Thoracic aorta (tissue), 2 donors: Measurements from ENCODE around the gene KCNJ11. TPM values are rescaled to one million over a fixed set of nuclear protein-coding genes. Genes with fewer than 3 reads are reported as not detected.

ENCODE experiments used
- ATAC-seq: fragments of 150-250 bp; one replicate; pipeline ENCODE4 v1.8.0; 2017; ENCODE audit warnings: low read depth; ENCODE audit not compliant: insufficient number of reproducible peaks, low FRiP score
- DNase-seq: peaks from one replicate; pipeline ENCODE4 v3.0.0-alpha.2; 2020; ENCODE audit warnings: low spot score
- H3K27ac ChIP-seq, 2 donors: fragments of 200-600 bp; sonication (generic); 1 replicate in 1 of 2; 2 replicates in 1 of 2; pipeline ENCODE4 v1.5.1; 2016; ENCODE audit warnings: mild to moderate bottlenecking in 2 of 2, moderate library complexity in 2 of 2
- H3K27me3 ChIP-seq: fragments of 200-600 bp; sonication (generic); replicated peaks from 2 replicates; pipeline ENCODE4 v1.6.0; 2016; ENCODE audit warnings: mild to moderate bottlenecking; ENCODE audit not compliant: insufficient read depth
- H3K36me3 ChIP-seq: fragments of 200-600 bp; sonication (generic); one replicate; pipeline ENCODE4 v1.5.1; 2016
- H3K4me1 ChIP-seq, 2 donors: fragments of 200-600 bp; sonication (generic); 1 replicate in 1 of 2; 2 replicates in 1 of 2; pipeline versions ENCODE4 v1.5.1 to v1.6.0; 2016; ENCODE audit warnings: low read depth in 2 of 2, mild to moderate bottlenecking in 1 of 2; ENCODE audit not compliant: control insufficient read depth in 1 of 2
- H3K4me3 ChIP-seq: fragments of 200-600 bp; sonication (generic); 2 replicates; pipeline ENCODE4 v1.5.1; 2016; ENCODE audit warnings: mild to moderate bottlenecking
- H3K9me3 ChIP-seq: fragments of 200-600 bp; sonication (generic); 2 replicates; pipeline ENCODE4 v1.5.1; 2016
- total RNA-seq, 2 donors: library from RNA; depleted of rRNA; stranded (reverse); fragments of >200 nt; gene quantifications; one replicate each; pipeline versions ENCODE4 v1.1.0 to v1.2.3, GENCODE V29; 2016
- TF ChIP-seq, protein P1 (sequence below): fragments of 200-600 bp; sonication (generic); IDR thresholded peaks from one replicate; pipeline ENCODE4 v1.5.1; 2019; ENCODE audit warnings: antibody characterized with exemption

Gene KCNJ11
- total RNA-seq, 2 donors from 2014 or later = 2.5 to 2.7 TPM

DNA sequence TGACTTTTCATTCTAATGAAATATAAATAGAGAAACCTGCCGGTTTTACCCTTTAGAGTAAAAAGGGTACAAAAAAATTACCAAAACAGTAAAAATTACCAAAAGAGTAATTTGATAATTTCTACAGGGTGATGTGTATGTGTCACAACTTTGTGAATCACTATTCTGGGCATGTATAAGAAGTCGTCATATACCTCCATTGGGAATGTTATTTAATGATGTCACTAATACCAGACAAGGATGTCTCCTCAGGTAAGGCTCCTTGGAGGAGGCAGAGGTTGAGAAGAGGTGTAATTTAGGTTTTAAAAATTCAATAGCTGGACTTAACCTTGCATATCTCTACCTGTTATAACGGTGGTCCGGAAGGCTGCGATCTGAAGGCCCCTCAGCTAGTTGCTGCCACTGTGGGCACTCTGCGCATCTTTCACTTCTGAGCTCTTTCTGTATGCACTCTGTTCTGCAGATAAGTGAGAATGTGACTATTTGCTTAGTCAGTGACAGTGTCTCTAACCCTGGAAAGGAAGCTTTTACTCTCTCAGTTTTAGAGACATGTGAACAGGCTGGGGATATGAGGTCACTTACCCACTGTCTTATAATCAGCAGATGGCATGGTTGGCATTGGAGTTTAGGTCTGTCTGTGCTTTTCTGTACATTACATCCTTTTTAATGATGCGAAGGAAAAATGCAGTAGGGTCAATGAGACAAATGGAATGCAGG lies 37.8 kb downstream of the KCNJ11 start:
- Histone ChIP-seq H3K9me3 (no peaks in the 10 kb centered on the region), H3K36me3 (no peaks in the 10 kb centered on the region), H3K4me3 (peak overlapping the region; percentile 83), H3K27ac (no peak overlapping the region), H3K27me3 (no peaks in the 10 kb centered on the region), H3K4me1 (no peaks in the 10 kb centered on the region)
- ATAC-seq (no peak), DNase-seq (no peak)
- TF ChIP-seq, protein P1, sequence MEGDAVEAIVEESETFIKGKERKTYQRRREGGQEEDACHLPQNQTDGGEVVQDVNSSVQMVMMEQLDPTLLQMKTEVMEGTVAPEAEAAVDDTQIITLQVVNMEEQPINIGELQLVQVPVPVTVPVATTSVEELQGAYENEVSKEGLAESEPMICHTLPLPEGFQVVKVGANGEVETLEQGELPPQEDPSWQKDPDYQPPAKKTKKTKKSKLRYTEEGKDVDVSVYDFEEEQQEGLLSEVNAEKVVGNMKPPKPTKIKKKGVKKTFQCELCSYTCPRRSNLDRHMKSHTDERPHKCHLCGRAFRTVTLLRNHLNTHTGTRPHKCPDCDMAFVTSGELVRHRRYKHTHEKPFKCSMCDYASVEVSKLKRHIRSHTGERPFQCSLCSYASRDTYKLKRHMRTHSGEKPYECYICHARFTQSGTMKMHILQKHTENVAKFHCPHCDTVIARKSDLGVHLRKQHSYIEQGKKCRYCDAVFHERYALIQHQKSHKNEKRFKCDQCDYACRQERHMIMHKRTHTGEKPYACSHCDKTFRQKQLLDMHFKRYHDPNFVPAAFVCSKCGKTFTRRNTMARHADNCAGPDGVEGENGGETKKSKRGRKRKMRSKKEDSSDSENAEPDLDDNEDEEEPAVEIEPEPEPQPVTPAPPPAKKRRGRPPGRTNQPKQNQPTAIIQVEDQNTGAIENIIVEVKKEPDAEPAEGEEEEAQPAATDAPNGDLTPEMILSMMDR = no peak

DNA sequence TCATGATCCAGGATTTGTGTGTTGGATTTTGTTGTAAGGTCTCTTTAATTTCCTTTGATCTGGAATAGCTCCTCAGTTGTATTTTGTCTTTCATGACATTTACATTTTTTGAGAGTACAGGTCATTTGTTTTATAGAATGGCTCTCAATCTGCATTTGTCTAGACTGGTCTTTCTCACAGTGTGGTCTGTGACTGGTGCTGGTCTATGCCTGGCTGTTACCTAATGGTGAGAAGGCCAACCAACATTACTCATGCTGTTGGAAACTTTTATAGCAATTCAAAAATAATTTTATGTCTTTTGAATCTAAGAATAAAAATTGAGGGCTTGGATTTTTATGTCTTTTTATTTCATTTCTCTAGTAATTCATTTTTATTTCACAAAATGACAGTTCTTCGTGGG lies 40.8 kb downstream of the KCNJ11 start:
- no peaks in the 10 kb centered on the region for H3K36me3 ChIP-seq
- ATAC-seq (no peak), DNase-seq (no peak)
- no peak overlapping the region for H3K27ac ChIP-seq
- no peaks in the 10 kb centered on the region for H3K4me1 ChIP-seq
- H3K4me3 ChIP-seq = no peak overlapping the region
- no peaks in the 10 kb centered on the region for H3K27me3 ChIP-seq
- H3K9me3 ChIP-seq = no peaks in the 10 kb centered on the region
- TF ChIP-seq, protein P1 = no peak

DNA sequence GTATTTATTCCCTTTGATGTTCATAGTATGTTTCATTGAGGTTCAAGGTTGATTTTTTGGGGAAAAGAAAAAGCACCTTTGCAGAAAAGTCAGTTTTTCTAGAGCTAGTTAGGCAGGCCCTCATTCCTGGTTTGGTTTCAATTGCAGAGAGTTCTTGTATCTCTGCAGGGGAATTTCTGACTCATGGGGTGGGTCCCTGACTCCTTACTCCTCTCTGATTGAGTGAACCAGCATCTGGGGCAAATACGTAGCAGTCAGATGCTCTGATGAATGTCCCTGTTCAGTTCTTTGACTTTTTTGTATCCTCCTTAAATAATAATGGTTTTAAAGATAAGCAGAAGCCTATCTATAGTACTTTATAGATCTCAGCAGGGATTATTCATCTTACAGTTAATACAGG lies 44.6 kb downstream of the KCNJ11 start:
- Histone ChIP-seq H3K4me3 (no peak overlapping the region), H3K27ac (no peak overlapping the region), H3K4me1 (no peaks in the 10 kb centered on the region), H3K36me3 (no peaks in the 10 kb centered on the region), H3K9me3 (no peaks in the 10 kb centered on the region), H3K27me3 (no peaks in the 10 kb centered on the region)
- ATAC-seq = no peak
- no peak for DNase-seq
- TF ChIP-seq, protein P1 = no peak

DNA sequence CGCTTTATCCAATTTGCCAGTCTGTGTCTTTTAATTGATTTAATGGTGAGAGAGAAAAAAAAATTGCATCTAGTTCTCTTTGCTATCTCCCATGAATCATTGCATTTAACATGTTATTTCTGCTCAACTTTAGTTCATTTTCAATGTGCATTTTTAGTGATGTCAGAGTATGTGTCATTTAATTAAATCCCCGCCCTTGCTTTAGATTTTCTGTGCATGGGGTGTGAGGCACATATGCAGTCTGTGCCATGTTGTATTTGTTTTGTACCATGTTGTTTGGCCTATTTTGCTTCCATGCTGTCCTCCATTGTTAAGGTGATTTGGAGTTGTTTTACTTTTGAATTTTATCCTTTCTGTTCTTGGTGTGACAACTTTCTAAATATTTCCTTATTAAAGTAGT lies 45.2 kb downstream of the KCNJ11 start:
- Histone ChIP-seq H3K4me3 (no peak overlapping the region), H3K9me3 (no peaks in the 10 kb centered on the region), H3K36me3 (no peaks in the 10 kb centered on the region), H3K4me1 (no peaks in the 10 kb centered on the region), H3K27ac (no peak overlapping the region), H3K27me3 (no peaks in the 10 kb centered on the region)
- TF ChIP-seq, protein P1 = no peak
- no peak for ATAC-seq
- no peak for DNase-seq

Other genes with a start within 250 kb of the KCNJ11 start
- gene PIK3C2A, start 180.7 kb downstream of the KCNJ11 start, total RNA-seq = 100 to 1,000 TPM in 1 of 2 donors, 10 to 100 TPM in 1; 51.3 to 109 TPM
- 10 to 100 TPM; 48.9 to 93.8 TPM for gene NUCB2, start 111.9 kb downstream of the KCNJ11 start, total RNA-seq
- gene NCR3LG1, start 36.9 kb downstream of the KCNJ11 start, total RNA-seq = 1 to 10 TPM; 4.2 to 9.7 TPM
- gene ABCC8, start 88.2 kb upstream of the KCNJ11 start, total RNA-seq = 10 to 100 TPM in 1 of 2 donors, under 1 TPM in 1; 0.42 to 13.9 TPM
- under 1 TPM in 1 of 2 donors, not detected in 1; 0.68 TPM for gene USH1C, start 155.8 kb upstream of the KCNJ11 start, total RNA-seq
- gene OTOG, start 158.6 kb upstream of the KCNJ11 start, total RNA-seq = not detected